Measurements from ENCODE around the gene DNAJB2.
"Not testable (repeated sequence)": the region's sequence is repeated elsewhere in the genome, so short reads cannot be mapped to it uniquely, and the experiment has no call there.

The DNAJB2 gene

DNA sequence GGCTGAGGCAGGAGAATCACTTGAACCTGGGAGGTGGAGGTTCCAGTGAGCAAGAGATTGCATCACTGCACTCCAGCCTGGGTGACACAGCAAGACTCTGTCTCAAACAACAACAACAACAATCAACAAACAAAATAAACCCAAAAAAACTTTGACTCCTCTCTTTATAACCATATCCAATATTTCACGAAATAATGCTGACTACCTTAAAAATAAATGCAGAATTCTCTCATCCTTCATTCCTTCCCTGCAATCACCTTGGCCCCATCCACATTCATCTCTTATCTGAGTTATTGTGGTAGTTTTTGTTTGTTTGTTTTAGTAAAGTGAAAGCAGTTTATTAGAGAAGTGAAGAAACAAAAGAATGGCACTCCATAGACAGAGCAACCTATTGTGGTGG is 26.9 kb downstream of the DNAJB2 start:
- no peak for DNase-seq

DNA sequence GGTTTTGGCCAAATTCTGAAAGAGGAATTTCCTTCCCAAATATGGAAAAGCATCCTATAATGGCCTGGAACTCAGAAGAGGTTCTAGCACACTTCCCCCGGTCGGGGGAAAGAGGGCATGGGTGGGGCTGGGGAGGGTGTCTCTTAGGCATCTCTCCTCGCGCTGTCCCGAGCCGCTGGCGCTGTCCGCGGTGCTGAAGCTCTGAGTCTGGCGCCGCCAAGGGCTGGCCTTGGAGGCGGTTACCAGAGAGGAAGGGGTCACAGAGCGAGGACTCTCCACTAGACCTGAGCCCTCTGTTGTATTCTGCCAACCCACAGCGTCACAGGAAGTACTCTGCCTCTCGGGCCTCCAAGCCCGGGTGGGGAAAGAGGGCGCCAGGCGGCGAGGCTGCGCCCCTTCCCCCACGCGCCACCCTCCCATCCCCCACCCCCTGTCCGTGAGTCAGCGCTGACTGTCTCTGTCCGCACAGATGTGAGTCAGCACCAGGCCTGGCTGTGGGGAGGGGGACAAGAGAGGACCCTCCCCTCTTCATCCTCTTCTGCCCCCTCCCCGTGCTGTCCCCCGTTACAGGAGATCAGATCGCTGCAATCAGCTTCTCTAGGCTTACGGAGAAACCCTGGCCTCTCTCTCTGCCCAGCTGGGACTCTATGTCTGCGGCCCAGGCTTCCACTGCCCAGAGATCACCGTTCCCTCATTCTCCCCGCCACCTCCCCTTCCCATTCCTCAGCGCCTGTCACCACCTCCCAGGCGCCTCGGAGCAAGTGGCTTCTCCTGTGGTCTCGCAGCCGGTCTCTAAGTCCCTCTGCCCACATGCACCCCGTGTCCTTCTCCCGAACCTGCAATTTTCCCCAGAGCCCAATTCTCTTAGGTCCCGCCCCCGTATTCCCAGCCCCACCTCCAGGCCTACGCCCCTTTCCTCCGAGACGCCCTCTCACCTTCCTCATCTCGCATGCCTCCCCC is 29.3 kb downstream of the DNAJB2 start:
- DNase-seq = peak; percentile 88

DNA sequence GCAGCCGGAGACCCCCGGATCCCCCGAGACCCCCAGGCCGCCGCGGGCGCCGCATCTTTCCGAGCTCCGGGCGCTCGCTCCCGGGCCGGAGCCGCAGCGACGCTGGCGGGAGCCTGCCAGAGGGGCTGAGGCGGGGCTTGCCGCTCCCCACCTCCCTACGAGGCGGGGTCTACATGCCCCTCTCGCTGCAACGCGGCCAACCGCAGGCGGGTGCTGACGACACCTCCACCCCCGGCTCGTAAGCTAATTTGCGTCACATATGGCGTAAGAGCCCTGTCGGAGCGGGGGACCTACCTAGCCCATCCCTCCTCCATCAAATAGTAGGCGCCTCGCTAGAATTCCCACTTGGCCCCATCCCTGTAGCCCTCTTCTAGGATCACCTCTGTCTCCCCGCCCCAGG is 30.1 kb downstream of the DNAJB2 start, which contains the start of gene PTPRN:
Gene PTPRN, minus strand, starts transcription at position 124 of the 400 bp plus-strand sequence. Its CDS starts 69 bp downstream, at position 55.
- no peak for DNase-seq

DNA sequence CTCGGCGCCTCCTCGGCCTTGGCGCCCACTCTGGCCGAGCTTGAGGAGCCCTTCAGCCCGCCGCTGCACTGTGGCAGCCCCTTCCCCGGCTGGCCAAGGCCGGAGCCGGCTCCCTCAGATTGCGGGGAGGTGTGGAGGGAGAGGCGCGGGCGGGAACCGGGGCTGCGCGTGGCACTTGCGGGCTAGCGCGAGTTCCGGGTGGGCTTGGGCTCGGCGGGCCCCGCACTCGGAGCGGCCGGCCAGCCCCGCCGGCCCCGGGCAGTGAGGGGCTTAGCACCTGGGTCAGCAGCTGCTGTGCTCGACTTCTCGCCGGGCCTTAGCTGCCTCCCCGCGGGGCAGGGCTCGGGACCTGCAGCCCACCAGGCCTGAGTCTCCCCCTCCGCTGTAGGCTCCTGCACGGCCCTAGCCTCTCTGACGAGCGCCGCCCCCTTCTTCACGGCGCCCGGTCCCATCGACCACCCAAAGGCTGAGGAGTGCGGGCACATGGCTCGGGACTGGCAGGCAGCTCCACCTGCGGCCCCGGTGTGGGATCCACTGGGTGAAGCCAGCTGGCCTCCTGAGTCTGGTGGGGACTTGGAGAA is 33.6 kb downstream of the DNAJB2 start:
- DNase-seq = not testable (repeated sequence)

DNA sequence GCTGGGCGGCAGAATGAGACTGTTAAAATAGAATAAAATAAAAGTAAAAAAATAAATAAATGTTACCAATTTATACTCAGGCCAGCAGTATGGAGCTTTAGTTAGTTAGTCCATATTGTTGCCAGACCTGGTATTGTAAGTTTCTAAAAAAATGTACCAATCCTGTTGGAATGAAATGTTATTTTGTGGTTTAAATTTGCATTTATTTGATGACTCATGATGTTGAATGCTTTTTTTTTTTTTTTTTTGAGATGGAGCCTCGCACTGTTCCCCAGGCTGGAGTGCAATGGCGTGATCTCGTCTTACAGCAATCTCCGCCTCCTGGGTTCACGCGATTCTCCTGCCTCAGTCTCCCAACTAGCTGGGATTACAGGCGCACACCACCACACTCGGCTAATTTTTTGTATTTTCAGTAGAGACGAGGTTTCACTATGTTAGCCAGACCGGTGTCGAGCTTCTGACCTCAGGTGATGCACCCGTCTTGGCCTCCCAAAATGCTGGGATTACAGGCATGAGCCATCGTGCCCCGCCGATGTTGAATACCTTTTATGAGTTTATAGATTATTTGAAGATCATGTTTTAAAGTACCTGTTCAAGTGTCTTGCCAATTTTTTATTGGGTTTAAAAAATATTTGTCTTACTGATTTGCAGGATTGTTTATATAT is 35.8 kb downstream of the DNAJB2 start:
- no peak for DNase-seq

DNA sequence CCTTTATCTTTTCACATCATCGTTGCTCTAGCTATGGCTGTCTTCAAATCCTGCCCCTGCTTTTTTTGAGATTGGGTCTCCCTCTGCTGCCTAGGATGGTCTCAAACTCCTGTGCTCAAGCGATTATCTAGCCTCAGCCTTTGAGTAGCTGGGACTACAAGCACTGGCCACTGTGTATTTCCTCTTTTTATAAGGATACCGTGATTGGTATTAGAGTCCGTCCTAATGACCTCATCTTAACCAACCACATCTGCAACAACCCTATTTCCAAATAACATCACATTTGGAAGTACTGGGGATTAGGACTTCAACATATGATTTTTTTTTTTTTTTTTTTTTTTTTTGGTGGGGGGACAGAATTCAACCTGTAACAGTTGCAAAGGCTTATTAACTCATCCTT is 44.3 kb downstream of the DNAJB2 start:
- peak; percentile 38 for DNase-seq

DNA sequence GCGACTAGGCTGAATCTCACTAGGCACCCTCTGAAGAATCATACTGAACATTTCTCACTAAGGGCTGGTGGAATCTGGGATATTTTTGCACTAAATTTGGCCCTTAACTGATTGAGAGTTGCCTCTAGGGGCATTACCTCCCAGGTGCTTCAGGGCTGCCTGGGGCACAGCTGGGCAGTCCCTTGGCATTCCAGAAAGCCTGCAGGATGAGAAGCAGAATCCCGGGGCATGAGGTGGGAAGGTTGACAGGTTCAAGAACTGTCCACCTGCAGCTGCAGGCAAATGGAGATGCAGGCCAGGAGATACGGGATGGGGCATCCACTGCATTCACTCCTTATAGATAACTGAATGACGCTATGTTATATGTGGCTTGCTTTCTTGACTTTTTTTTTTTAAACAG is 46.0 kb downstream of the DNAJB2 start:
- DNase-seq = no peak

DNA sequence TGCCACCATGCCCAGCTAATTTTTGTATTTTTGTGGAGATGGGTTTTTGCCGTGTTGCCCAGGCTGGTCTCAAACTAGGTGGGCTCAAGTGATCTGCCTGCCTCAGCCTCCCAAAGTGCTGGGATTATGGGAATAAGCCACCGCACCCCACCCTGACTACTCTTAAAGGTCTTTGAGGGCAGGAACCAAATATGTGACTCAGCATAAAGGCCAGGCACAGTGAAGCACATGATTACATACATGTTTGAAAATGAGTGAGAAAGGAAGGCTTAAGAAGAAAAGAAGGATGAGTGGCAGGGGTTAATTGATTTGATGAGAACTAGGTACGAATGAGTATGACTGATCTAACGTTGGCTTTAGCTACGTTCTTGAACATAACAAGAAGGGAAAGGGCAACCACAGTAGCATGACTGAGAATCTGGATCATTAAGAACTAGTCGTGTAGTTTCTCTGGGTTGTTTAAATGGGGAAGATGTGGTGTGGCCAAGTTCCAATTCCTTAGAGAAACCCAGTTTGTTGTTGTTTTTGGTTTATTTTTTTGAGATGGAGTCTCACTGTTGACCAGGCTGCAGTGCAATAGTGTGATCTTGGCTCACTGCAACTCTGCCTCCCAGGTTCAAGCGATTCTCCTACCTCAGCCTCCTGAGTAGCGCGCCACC is 46.6 kb downstream of the DNAJB2 start:
- DNase-seq = peak; percentile 21

DNA sequence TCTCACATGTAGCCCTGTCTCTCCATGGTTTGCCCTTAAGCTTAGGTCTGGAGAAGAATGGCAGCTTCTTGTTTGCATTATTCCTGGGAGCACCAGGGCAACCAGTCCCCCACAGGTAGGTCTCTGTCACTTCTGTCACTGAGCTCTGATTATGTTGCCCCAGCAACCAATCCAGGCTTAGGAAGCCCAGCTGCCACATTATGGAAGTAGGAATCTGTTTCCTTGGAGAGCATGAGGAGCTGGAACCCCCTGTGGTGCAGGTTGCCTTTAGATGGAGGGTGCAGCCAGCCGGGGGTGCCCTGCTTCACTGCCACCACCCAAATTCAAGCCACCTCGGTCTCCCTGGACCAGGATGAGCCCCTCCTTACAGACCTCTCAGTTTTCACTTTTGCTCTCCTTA is 48.6 kb downstream of the DNAJB2 start:
- DNase-seq = no peak

DNA sequence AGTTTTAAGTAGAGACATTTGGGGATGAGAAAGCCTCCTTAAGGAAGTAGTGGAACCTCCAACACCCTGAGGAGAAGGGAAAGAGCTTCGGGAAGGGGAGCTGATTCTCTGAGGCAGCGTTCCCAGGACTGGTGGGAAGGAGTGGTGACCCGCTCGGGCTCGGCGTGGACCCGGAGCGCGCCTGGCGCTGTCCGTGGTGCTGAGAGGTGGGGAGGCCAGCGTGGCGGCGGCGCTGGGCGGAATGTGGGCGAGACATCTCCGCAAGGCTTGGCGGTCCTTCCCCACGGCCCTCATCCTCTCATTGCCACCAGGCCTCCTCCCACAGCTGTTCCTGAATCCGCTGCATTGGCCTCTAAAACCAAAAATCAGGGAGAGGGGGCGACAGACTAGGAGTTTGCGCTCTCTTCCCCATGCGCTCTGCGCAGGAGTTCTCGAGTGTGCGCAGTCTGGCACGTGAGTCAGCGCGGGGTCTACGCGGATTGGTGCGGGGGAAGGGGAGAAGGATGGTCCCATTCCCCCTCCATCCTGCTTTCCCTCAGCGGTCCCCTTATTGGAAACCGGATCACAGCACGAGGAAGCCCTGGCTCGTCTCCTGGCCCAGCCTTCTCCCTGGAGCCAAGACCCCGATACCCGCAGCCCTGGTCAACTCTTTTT is 52.5 kb downstream of the DNAJB2 start:
- no peak for DNase-seq

DNA sequence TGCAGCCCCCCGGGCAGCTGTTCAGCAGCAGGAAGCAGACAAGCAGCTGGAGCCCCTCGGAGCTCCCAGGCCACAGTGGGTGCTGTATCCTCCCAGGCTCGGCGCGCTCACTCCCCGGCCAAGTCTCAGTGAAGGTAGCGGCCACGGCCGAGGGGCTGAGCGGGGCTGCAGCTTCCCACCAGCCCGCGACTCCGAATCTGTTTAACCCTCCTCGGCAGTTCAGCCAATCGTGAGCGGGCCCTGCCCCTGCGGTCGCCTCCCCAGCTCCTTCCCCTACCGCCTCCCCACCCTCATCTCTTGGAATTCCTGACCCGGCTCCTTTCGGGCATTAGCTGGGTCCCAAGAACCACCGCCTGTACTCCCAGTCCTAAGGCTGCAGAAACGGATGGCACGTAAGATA is 53.4 kb downstream of the DNAJB2 start, which contains the start of gene RESP18:
Gene RESP18, minus strand, starts transcription at position 203 of the 400 bp plus-strand sequence.
- DNase-seq = no peak

DNA sequence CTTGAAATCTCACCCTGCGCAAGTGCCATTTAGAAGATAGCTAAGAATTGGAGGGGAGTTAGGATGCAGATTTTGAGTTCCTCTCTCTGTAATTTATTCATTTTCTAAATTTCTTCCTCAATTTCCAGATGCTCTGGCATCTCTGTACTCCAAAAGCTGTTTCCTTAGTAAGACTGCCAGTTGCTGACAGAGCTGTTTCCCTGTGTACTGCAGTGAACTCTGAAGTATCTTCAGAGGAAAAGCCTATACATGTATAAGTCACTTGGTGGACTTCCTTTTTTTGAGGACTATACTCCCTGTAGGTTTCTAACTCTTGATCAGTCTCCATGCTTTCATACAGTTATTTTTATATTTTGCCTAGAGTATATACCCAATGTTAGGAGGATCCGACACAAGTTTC is 54.9 kb downstream of the DNAJB2 start:
- no peak for DNase-seq

DNA sequence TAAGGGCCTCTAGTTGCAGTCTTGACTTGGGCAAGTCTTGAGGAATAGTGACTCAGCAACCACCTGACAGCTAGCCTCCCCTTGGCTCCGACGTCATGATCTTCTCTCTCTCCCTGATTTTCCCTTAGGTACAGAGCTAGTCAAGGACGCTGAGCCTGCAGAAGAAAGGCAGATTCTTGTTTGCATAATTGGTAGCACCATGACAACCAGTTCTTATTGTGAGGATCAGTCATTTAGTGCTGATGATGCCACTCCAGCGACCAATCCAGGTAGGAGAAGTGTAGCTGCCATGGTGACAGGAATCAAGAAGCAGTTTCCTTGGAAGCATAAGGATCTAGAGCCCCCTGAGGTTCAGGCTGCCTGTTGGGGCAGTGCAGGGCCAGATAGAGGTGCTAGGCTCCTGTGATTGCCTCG is 56.2 kb downstream of the DNAJB2 start:
- no peak for DNase-seq

Measured in OCI-M1 (cell line).